GM13977 (cell line): Measurements from ENCODE around the gene POF1B.

Experiments used
- DNase-seq: peaks from one replicate; pipeline ENCODE4 v3.0.0; 2012; ENCODE audit warnings: low spot score
- CTCF ChIP-seq: IDR thresholded peaks from 2 replicates; pipeline ENCODE4 v1.5.1; 2012; ENCODE audit warnings: mild to moderate bottlenecking, control low read depth; ENCODE audit not compliant: insufficient read depth; ENCODE audit errors: extremely low read depth, missing control alignments
- in situ Hi-C: fragments of 300-500 bp; cut with MboI; formaldehyde crosslinking; loops from one replicate; pipeline ENCODE4 v1.12.0; 2022; ENCODE audit warnings: low sequenced_read_pairs, low pct_unique_long_range_greater_than_20kb, mixed read lengths, inconsistent platforms; ENCODE audit not compliant: unreplicated experiment

The POF1B gene

GRCh38 chrX:85379174-85379907 is at the start of gene POF1B:
Gene POF1B (minus strand): TSS chrX:85379665. CDS start chrX:85379454, 211 bp downstream.
- no peak for DNase-seq
- no peak for TF ChIP-seq CTCF
- in situ Hi-C loops, result no loop called here

GRCh38 chrX:85429066-85429465 is 49.6 kb upstream of the POF1B start:
- TF ChIP-seq CTCF, result no peak
- in situ Hi-C loops, result no loop called here
- DNase-seq, result no peak

GRCh38 chrX:85419293-85419692 is 39.8 kb upstream of the POF1B start:
- DNase-seq, result no peak
- in situ Hi-C loops, result no loop called here

GRCh38 chrX:85391878-85392238 is 12.4 kb upstream of the POF1B start:
- no peak for DNase-seq
- TF ChIP-seq CTCF, result no peak
- in situ Hi-C loops, result no loop called here

More at GRCh38 chrX:85419293-85419692, 39.8 kb upstream of the POF1B start:
- no peak for TF ChIP-seq CTCF

GRCh38 chrX:85391185-85391877 is 11.9 kb upstream of the POF1B start:
- in situ Hi-C loops, result no loop called here
- DNase-seq, result no peak
- TF ChIP-seq CTCF, result no peak

- in situ Hi-C loops, result no loop called here
- no peak for TF ChIP-seq CTCF
These were observed 2.1 kb upstream of the POF1B start for GRCh38 chrX:85381602-85382001.

More at GRCh38 chrX:85381602-85382001, 2.1 kb upstream of the POF1B start:
- no peak for DNase-seq
